ENCODE data around the gene ARCN1. TPM values are rescaled to one million over a fixed set of nuclear protein-coding genes. Genes with fewer than 3 reads are reported as not detected.

Gene ARCN1
- total RNA-seq, 1 donor from 2014 or later, result 140 TPM

DNA sequence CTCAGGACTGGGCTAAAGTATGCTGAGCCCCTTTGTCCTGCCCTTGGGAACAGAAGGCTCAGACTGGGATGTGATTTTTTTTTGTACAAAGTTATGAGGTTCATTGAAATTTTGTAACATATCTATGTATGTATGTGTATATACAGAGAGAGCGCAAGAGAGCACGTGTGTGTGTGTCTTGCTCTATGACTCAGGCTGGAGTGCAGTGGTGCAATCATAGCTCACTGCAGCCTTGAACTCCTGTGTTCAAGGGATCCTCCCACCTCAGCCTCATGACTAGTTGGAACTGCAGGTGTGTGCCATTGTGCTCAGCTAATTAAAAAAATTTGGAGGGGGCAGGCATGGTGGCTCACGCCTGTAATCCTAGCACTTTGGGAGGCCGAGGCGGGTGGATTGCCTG, 35.5 kb upstream of the ARCN1 start:
- H3K27me3 Mint-ChIP-seq (ENCODE audit: low read depth), result no peaks in the 10 kb centered on the region
- H3K36me3 Mint-ChIP-seq, result peaks cover 24% of the 10 kb centered on the region
- DNase-seq (ENCODE audit: low spot score in 2 of 2, unreplicated experiment in 2 of 2), result no peak
- H3K4me3 Mint-ChIP-seq, result no peak overlapping the region
- TF ChIP-seq, protein P1, sequence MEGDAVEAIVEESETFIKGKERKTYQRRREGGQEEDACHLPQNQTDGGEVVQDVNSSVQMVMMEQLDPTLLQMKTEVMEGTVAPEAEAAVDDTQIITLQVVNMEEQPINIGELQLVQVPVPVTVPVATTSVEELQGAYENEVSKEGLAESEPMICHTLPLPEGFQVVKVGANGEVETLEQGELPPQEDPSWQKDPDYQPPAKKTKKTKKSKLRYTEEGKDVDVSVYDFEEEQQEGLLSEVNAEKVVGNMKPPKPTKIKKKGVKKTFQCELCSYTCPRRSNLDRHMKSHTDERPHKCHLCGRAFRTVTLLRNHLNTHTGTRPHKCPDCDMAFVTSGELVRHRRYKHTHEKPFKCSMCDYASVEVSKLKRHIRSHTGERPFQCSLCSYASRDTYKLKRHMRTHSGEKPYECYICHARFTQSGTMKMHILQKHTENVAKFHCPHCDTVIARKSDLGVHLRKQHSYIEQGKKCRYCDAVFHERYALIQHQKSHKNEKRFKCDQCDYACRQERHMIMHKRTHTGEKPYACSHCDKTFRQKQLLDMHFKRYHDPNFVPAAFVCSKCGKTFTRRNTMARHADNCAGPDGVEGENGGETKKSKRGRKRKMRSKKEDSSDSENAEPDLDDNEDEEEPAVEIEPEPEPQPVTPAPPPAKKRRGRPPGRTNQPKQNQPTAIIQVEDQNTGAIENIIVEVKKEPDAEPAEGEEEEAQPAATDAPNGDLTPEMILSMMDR (IDR thresholded peaks at IDR 0.05; ENCODE audit: unreplicated experiment), result no peak
- no peak overlapping the region for H3K27ac Mint-ChIP-seq
- no peaks in the 10 kb centered on the region for H3K9me3 Mint-ChIP-seq
- peaks cover 6% of the 10 kb centered on the region for H3K4me1 Mint-ChIP-seq

DNA sequence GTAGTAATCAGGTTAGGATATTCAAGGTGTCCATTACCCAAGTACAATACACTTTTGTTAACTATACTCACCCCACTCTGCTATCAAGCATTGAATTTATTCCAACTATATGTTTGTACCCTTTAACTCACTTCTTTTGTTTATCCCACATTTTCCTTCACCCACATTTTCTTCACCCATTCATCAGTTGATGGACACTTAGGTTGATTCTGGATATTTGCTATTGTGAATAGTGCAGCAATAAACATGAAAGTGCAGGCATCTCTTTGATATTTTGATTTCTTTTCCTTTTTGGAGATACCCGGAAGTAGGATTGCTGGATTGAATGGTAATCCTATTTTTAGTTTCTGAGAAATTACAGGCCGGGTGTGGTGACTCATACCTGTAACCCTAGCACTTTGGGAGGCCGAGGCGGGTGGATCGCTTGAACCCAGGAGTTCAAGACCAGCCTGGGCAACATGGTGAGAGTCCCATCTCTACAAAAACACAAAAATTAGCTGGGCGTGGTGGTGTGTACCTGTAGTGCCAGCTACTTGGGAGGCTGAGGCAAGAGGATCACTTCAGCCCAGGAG, 34.7 kb upstream of the ARCN1 start:
- TF ChIP-seq, protein P1 (IDR thresholded peaks at IDR 0.05; ENCODE audit: unreplicated experiment), result no peak
- peaks cover 2% of the 10 kb centered on the region for H3K4me1 Mint-ChIP-seq
- H3K4me3 Mint-ChIP-seq, result no peak overlapping the region
- H3K27ac Mint-ChIP-seq, result no peak overlapping the region
- no peak for DNase-seq (ENCODE audit: low spot score in 2 of 2, unreplicated experiment in 2 of 2)
- no peaks in the 10 kb centered on the region for H3K9me3 Mint-ChIP-seq
- H3K27me3 Mint-ChIP-seq (ENCODE audit: low read depth), result no peaks in the 10 kb centered on the region
- peaks cover 30% of the 10 kb centered on the region for H3K36me3 Mint-ChIP-seq

DNA sequence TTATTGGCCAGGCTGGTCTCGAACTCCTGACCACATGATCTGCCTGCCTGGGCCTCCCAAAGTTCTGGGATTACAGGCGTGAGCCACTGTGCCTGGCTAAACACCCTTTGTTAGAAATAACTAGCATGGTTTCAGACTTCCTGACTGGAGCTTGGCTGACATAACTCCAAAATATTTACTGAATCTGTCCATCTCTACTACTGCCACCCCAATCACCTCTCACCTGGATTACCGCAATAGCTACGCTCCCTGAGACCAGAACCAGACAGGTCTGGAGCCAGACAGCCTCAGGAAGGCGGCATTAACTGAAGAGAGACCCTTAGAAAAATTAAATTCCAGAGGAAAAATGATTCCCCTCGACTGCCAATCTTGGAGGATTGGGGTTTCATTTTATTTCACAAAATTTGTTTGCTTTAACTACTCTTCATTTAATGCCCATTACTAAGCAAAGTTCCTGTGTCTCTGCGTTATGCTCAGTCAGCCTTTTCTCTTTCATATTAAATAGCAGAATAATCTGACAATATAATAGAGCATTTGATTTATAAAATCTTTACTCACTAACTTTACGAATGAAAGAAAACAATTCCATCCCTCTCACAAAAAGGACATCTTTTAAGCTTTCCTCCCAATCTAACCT, 28.1 kb upstream of the ARCN1 start:
- H3K9me3 Mint-ChIP-seq, result no peaks in the 10 kb centered on the region
- TF ChIP-seq, protein P1 (IDR thresholded peaks at IDR 0.05; ENCODE audit: unreplicated experiment), result no peak
- DNase-seq (ENCODE audit: low spot score in 2 of 2, unreplicated experiment in 2 of 2), result no peak
- H3K27ac Mint-ChIP-seq, result no peak overlapping the region
- no peaks in the 10 kb centered on the region for H3K4me1 Mint-ChIP-seq
- H3K4me3 Mint-ChIP-seq, result no peak overlapping the region
- peaks cover 29% of the 10 kb centered on the region for H3K36me3 Mint-ChIP-seq
- H3K27me3 Mint-ChIP-seq (ENCODE audit: low read depth), result no peaks in the 10 kb centered on the region

DNA sequence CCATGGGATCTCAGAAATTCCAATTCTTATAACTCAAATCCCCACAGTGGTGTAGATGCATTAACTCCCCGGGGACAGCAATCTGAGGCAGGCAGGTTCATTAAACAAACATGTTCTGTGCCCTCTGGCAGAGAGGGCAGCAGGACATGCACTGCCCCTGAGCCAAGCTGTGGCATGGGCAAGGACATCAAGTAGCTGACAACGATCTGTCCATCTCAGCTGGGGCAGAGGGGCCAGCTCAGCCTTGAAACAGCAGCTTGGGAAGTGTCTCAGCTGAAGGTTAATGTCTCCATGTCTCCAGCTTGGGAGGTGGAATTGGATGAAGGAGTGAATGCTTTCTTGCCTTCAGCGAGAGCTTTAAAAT, 27.6 kb upstream of the ARCN1 start:
- H3K9me3 Mint-ChIP-seq, result no peaks in the 10 kb centered on the region
- TF ChIP-seq, protein P1 (IDR thresholded peaks at IDR 0.05; ENCODE audit: unreplicated experiment), result no peak
- no peak overlapping the region for H3K27ac Mint-ChIP-seq
- H3K4me3 Mint-ChIP-seq, result no peak overlapping the region
- no peak for DNase-seq (ENCODE audit: low spot score in 2 of 2, unreplicated experiment in 2 of 2)
- no peaks in the 10 kb centered on the region for H3K27me3 Mint-ChIP-seq (ENCODE audit: low read depth)
- H3K4me1 Mint-ChIP-seq, result no peaks in the 10 kb centered on the region
- H3K36me3 Mint-ChIP-seq, result peaks cover 26% of the 10 kb centered on the region

DNA sequence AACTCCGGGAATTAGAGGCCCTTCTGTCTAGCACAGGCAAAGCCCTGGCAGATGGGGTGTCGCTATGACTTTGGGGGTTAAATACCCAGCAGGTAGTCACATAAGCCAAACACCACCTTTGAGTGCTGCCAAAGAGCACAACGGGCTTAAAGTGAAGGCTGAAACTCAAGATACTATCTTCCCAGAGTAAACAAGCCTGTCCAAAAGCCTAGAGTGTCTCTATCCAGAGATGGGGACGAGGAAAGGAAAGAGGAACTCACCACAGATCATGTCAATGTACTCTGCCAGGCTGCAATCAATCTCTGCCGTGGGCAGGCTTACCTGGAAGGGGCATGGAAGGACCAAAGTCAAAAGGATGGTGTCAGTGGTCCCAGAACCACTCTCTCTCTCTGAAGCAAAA, 26.7 kb upstream of the ARCN1 start:
- Mint-ChIP-seq H3K9me3 (no peaks in the 10 kb centered on the region), H3K27me3 (ENCODE audit: low read depth) (no peaks in the 10 kb centered on the region), H3K4me1 (no peaks in the 10 kb centered on the region), H3K4me3 (no peak overlapping the region), H3K36me3 (peaks cover 24% of the 10 kb centered on the region), H3K27ac (no peak overlapping the region)
- DNase-seq (ENCODE audit: low spot score in 2 of 2, unreplicated experiment in 2 of 2), result no peak
- TF ChIP-seq, protein P1 (IDR thresholded peaks at IDR 0.05; ENCODE audit: unreplicated experiment), result no peak
